Activated CD8-positive, alpha-beta memory T cell treated with anti-CD3 and anti-CD28 coated beads, Interleukin-2, amount 50 U/mL, for 24 hours (primary cell): ENCODE results near the gene COL24A1.
"Not testable (repeated sequence)": the region's sequence is repeated elsewhere in the genome, so short reads cannot be mapped to it uniquely, and the experiment has no call there.

ENCODE experiments used
- DNase-seq: peaks from one replicate; pipeline ENCODE4 v3.0.0-alpha.2; 2020; ENCODE audit errors: extremely low read depth

COL24A1 gene

DNA sequence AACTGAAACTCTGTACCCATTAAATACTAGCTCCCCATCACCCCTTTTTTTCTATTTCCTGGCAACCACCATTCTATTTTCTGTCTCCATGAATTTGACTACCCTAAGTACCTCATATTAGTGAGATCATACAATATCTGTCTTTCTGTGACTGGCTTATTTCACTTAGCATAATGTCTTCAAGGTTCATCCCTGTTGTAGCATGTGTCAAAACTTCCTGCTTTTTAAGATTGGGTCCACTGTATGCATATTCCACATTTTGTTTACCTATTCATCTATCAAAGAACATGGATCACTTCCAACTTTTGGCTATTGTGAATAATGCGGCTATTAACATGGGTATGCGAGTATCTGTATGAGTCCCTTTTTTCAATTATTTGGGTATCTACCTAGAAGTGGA, 266.7 kb downstream of the COL24A1 start:
- no peak for DNase-seq

DNA sequence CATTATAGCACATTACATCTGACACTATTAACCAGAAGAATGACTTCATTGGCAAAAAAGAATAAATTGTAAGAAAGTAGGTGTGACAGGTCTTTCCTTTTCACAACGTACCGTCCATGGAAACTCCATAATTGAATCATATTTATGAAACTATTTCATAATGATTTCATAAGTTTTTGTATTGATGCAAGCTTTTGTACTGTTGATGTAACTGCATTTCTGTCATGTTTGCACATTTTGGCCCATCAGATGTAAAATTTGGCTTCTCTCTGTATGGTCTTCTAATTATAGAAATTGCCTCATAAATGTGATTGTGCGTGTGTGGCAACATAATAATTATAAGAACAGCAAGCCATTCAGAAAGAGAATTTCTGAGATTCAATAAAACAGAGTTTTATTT, 267.7 kb downstream of the COL24A1 start:
- DNase-seq: no peak

DNA sequence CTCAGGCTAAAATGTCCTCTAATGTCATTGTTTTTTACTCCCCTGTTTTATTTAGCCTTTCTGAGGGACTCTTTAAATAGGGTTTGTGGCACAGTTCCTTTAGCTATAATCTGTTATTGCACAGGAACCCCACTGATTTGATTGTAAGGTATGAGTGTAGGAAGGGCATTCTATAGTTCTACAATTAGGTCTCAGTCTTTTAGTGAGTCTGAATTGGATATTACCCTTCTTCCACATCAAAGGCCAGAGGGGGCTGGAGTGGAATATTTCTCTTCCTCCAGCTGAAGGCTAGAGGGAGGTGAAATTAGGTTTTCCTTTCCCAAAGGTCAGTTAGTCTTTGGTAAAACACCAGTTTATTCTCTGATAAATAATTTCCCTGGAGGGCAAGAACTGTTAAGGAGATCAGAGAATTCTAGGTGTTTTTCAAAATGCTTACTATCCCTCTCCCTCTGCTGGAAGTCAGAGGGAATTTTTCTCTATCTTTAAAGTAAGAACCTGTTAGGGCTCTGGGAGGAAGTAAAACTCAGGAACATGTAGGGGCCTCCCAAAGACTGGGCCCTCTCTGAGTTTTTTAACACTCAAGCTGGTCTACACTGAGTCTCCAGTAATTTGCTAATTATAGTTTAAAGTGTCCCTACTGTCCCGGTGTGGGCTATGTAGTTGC, 272.1 kb downstream of the COL24A1 start:
- no peak for DNase-seq

DNA sequence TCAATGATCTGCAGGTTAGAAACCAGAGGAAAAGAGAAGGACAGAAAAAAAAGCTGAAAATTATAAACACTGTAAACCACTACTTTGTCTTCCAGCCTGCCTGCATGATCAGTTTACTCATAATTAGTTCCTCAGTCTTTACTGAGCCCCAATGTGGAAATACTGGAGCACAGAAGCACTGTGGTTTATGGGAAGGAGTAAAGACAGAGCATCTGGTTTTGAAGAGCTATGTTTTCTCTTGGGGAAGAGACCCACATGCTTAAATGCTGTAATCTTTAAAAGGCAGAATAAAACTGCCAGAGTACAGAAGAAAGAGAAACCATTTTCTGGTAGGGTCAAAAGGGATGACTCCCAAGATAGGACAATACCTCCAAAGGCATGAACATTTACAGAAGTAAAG, 289.4 kb downstream of the COL24A1 start:
- no peak for DNase-seq

DNA sequence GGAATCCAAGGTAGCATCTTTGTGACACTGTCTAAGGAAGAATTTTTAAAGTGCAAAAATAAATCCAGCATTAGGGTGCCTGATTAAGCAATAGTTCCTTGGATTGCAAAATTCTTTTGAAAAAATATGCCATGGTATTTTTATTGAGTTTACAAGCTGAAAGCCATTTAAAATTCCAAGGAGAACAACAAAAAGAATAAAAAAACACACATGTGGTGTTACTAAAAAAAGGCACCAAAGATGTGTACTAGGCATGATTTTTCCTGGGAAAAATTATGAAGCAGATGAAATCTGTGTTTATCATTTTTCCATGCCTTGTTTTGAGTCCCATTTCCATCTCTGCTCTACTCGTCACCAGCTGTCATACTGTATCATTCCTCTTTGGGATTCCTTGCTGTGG, 291.4 kb downstream of the COL24A1 start:
- no peak for DNase-seq

DNA sequence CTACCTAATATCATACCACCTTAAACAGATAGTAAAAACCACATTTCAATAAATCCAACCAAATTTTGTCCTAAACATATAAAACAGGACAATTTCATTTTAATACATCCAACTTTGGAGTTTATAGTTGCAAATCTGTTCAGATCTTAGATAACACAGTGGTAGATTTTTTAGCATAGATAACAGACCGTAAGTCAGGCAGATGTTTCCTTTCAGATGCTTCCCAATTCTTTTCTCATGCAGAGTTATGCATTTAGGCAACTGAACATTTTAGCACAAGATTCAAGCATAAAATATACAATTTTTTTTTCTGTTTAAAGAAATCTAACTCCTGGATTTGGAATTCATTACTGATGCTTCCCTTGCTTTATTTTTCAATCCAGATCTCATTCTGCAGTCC, 291.8 kb downstream of the COL24A1 start:
- DNase-seq: no peak

DNA sequence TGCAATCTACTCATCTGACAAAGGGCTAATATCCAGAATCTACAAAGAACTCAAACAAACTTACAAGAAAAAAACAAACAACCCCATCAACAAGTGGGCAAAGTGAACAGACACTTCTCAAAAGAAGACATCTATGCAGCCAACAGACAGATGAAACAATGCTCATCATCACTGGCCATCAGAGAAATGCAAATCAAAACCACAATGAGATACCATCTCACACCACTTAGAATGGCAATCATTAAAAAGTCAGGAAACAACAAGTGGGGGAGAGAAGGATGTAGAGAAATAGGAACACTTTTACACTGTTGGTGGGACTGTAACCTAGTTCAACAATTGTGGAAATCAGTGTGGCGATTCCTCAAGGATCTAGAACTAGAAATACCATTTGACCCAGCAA, 292.9 kb downstream of the COL24A1 start:
- DNase-seq: not testable (repeated sequence)

DNA sequence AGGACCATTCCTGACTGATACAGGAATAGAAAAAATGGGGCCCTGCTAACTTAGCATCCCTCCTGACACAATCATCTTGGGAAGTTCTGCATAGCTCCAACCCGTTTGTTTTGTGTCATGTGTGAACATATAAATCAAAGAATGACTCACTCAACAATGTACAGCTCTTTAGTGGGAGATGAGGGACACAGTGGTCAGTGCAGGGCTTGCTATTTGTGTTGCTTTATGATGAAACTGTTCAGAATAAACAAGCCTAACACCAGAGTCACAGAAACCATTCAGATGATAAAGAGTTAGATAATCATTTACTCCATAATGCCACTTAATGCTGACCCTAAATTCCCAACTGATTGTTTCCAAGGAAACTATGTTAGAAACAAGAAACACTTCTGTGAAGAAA, 294.1 kb downstream of the COL24A1 start:
- no peak for DNase-seq

DNA sequence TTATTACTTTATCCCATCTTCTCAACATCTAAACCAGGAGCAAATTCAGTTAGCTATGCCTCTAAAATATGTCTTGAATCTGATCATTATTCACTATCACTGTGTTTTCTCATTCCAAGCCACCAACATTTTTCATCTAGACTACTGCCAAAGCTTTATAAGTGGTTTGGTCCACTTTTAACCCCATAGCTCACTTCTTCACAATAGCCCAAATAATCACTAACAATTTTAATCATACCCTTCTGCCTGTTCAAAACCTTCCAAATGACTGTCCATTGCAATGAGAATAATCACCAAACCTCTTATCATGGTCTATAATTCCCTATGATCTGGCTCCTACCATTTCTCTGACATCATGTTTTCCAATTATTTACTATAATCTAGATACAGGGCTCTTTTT, 298.6 kb downstream of the COL24A1 start:
- DNase-seq: no peak

DNA sequence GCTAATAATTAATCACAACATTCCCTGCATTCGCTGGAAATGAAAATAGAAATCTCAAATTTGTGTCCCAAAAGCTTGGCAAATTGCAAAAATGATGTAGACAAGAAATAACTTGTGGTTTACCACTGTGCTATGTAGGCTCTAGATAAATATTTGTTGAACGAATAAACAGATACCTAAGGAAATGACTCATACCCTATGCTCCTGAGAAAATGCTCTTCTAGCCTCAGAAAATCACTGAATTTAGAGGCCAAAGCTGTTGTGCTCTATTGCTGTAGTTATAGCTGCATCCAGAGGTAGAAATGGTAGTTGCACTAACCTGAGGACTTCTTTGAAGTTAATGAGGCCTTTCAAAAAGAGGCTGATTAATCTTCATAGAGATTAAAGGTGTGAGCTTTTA, 306.3 kb downstream of the COL24A1 start:
- DNase-seq: no peak

DNA sequence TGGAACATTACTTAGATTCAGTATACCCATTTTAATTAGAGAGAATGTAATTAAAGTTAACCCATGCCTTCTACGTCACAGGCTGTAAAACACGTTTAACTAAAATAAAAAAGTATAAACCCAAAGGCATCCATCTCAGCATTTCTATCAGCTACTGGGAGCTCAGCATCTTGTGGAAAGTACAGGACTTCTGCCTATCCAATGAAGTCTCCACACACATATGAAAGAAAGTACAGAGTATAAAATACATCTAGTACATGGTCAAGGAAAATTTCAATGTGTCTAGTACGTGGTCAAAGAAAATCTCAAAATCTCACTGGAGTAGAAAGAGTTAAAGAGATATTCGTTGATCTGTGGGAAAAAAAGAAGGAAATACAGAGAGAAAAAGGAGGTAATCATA, 306.9 kb downstream of the COL24A1 start:
- DNase-seq: no peak

DNA sequence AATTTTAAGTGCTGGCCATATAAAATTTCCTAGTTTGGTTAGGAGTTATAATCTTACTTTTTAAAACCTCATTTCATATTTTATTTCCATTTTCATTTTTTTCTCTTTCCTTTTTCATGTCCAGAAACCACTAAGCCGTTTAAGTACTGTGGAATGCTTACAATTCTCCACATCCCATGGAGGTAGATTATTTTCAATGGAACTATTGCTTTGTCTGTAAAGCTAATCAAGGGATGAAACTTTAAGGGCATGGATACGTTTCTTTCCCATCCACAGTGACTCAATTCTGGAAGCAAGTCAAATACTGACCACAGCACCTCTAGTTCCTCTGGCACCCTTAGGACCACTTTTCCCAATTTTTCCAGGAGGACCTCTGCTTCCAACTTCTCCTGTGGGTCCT, 309.2 kb downstream of the COL24A1 start:
- DNase-seq: no peak

DNA sequence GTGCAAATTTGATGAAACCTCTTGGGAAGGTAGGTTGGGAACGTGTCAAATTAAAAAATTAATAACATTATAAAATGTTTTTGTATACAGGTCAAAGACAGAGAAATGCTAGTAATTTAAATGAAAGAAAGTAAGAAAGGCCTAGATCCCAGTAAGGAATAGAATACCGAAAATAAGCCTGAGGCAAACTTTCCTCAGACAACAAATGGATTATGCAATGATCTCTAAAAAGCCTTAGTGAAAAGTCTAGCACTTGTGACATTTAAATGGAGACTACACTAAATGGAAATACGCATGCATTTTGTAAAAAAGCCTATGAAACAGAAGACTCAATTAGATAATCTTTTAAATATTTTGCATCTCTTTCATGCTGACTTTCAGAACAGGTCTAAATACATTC, 309.9 kb downstream of the COL24A1 start:
- no peak for DNase-seq

DNA sequence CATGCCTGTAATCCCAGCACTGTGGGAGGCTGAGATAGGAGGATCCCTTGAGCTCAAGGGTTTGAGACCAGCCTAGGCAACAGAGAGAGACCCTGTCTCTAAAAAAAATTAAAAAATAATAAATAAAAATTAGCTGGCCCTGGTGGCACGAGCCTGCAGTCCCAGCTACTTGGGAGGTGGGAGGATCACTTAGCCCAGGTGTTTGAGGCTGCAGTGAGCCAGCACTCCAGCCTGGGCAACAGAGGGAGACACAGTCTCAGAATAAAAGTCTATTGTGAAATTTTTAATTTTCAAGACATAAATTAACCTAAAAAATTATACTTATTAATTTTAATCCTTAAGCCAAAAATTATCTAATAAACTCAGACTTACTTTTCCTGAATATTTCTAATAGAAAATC, 317.1 kb downstream of the COL24A1 start:
- no peak for DNase-seq

DNA sequence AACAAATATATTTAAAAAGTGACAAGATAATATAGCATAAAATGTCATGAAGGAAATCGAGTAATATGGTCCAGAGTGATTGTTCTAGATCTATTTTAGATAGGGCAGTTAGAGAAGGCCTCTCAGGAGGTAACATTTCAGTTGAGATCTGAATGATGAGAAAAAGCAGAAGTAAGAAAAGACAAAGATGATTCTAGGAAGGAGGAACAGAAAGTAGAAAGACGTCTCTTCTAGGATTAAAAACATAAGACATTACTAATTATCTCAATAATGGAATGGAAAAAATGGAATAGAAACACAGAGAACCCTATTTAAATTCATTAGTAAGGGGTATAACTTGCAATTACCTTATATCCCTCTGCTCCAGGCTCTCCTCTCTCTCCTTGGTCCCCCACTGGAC, 318.3 kb downstream of the COL24A1 start:
- no peak for DNase-seq

DNA sequence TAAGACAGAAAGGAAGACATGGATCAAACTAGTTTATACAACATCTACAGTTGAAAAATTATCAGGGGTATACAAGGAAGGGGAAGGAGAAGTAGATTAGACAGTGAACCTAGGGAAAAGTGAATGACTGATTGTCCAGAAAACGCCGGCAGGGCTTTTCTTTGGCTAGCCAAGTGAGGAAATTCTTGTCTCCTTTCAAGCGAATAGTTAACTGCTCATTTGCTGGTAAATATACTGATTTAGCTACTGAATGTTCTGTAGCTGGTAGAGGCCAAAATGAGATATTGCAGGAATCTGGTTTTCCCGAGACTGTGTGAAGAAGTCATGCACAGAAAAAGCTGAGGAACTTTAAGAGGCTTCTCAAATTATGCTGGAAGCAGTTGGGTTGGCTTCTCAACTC, 319.8 kb downstream of the COL24A1 start:
- no peak for DNase-seq

DNA sequence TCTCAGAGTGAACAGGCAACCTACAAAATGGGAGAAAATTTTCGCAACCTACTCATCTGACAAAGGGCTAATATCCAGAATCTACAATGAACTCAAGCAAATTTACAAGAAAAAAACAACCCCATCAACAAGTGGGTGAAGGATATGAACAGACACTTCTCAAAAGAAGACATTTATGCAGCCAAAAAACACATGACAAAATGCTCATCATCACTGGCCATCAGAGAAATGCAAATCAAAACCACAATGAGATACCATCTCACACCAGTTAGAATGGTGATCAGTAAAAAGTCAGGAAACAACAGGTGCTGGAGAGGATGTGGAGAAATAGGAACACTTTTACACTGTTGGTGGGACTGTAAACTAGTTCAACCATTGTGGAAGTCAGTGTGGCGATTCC, 323.4 kb downstream of the COL24A1 start:
- DNase-seq: not testable (repeated sequence)

DNA sequence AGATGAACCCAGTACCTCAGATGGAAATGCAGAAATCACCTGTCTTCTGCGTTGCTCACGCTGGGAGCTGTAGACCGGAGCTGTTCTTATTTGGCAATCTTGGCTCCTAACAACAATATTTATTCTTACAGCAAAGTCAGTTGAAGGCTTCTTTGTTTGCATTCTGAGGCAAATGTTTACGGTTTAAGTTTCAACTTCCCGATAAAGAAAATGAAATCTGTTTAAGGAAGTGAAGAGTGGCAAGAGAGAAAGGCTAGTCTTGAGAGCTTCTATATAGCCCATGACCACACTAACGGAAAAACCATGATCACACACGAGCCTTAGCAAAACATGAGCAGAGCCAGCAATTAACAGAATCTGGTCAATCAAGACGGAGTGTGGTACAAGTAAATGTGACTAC, 325.7 kb downstream of the COL24A1 start:
- no peak for DNase-seq

DNA sequence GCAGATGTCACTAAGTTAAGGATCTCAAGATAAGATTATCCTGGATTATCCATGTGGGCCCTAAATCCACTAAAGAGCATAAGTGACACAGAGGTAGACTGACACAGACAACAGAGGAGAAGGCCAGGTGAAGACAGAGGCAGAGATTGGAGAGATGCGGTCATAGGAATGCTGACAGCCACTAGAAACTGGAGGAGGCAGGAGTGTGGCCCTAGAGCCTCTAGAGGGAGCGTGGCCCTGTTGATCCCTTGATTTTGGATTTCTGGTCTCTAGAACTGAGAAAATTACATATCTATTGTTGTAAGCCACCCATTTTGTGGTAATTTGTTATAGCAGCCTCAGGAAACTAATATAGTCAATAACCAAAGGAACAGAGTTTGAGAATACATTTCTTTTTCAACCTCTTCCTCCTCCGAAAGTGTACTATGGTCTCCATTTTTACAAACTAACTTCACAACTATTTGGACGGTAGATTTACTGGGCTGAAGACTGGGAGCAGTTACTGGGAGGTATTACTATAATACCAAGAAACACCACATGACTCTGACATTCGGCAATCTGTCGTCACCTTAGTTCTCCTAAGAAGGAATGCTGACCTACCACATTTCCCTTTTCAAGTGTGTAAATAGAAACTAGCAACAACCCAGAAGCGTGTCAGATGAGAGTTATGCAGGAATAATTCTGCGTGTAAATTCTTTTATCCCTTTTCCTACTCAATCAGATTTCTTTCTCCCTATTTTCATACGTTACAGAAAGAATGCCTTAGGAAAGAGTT, 332.3 kb downstream of the COL24A1 start:
- no peak for DNase-seq

DNA sequence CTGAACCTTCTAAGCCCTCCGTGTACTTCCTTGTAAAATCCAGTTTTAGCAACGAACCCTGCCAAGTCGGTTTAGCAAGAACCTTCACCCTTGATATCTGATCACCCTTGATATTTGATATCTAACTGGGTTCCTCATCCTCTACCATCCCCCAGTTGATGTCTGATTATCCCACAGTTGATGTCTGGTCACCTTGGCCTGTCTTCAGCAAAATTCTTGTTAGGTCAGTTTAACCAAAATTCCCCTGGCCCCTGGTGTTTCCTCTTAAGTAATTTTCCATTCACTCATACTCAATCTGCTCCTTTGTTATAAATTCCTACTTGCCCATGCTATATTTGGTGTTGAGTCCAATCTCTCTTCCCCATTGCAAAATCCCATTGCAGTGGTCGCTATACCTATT, 333.9 kb downstream of the COL24A1 start:
- DNase-seq: no peak

DNA sequence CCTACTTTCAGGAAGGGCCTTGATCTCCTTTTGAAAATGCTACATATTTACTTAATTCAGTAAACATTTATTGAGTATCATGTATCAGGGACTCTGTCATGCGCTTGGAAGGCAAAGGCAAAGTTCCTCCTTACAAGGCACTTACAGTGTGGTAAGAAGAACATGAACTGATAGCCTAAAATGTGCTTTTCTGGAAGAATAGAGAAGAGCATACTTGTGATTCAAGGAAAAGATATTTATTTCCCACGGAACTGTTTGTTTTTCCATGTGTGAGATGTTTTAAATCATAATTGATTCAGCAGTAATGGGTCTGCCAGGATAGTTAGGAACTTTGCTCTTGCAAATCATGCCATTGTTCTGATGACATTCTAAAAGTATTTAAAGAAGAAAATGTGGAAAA, 338.2 kb downstream of the COL24A1 start:
- DNase-seq: no peak

DNA sequence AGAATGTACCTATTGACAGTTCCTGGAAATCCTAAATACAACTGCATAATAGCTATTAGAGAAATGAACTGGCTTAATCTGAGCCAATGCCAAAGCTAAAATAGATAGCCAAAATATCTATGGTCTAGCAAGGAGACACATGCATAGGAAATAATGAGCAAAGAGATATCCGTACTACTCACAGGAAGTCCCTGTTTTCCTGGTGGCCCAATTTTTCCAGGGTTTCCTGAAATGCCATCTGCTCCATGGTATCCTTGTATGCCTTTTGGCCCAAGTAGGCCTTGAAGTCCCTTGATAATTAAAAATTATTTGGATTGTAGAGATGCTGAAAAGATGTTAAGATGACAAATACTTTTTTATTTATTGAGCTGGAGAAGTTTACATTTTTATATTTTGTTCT, 340.0 kb downstream of the COL24A1 start:
- DNase-seq: no peak

DNA sequence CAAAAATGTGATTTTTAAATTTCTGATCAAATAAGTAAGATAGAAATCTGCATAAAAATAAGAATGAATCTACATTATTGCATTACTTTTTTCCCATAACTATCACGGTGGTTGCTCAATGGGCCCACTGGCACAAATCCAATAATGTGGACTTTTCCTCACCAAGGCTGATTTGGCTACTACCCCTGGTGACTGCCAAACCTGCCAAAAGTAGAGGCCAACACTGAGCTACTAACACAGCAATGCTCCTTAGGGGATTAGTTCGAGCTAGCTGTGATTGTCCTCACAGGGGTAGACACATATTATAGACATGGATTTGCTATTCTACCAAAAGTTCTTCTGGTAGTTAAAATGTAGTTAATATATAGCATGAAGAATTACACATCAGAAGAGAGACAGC, 340.7 kb downstream of the COL24A1 start:
- no peak for DNase-seq
